Measurements from ENCODE around the gene CFAP46. TPM values are rescaled to one million over a fixed set of nuclear protein-coding genes. Genes with fewer than 3 reads are reported as not detected.

Gene CFAP46
- polyA plus RNA-seq, 1 donor from 2014 or later, result 2.6 TPM

GRCh38 chr10:132804785-132805426 lies 137.5 kb downstream of the CFAP46 start:
- H3K27me3 ChIP-seq (ENCODE audit: insufficient read depth, low read depth, low read length), result no peaks in the 10 kb centered on the region
- no peaks in the 10 kb centered on the region for H3F3A ChIP-seq (ENCODE audit: insufficient read depth, low read length, poor library complexity, severe bottlenecking)
- no peaks in the 10 kb centered on the region for H3K9me2 ChIP-seq (ENCODE audit: insufficient read depth, low read length)
- H3K9me3 ChIP-seq (ENCODE audit: low read length), result peaks cover 4% of the 10 kb centered on the region
- H4K20me1 ChIP-seq (ENCODE audit: insufficient read depth), result no peaks in the 10 kb centered on the region
- no peaks in the 10 kb centered on the region for H3K36me3 ChIP-seq (ENCODE audit: insufficient read depth, low read length)
- H3K4me2 ChIP-seq (ENCODE audit: low read length), result no peak overlapping the region
- H3K9ac ChIP-seq (ENCODE audit: low read length), result no peak overlapping the region
- H3K4me3 ChIP-seq (ENCODE audit: low read length), result no peak overlapping the region
- H2AFZ ChIP-seq (ENCODE audit: low read depth, low read length), result no peak overlapping the region
- no peaks in the 10 kb centered on the region for H3K79me2 ChIP-seq (replicated peaks; ENCODE audit: insufficient read depth, low read length)
- no peak overlapping the region for H3K27ac ChIP-seq (ENCODE audit: low read length)
- no peak for TF ChIP-seq TAF1 (IDR thresholded peaks at IDR 0.05; ENCODE audit: low read depth)
- no peak for TF ChIP-seq EZH2 (IDR thresholded peaks at IDR 0.05; ENCODE audit: borderline replicate concordance, insufficient read depth, low read length, poor library complexity, severe bottlenecking)
- no peak for TF ChIP-seq RAD21 (conservative IDR thresholded peaks at IDR 0.05)
- TF ChIP-seq CTCF (IDR thresholded peaks at IDR 0.05; ENCODE audit: poor library complexity, severe bottlenecking), result no peak

- TF ChIP-seq REST (IDR thresholded peaks at IDR 0.05; ENCODE audit: borderline replicate concordance), result no peak
- no peak for TF ChIP-seq EZH2 (IDR thresholded peaks at IDR 0.05; ENCODE audit: borderline replicate concordance, insufficient read depth, low read length, poor library complexity, severe bottlenecking)
- no peak for TF ChIP-seq SMC3 (conservative IDR thresholded peaks at IDR 0.05; ENCODE audit: poor library complexity)
- no peak for TF ChIP-seq TAF1 (IDR thresholded peaks at IDR 0.05; ENCODE audit: low read depth)
- no peak for TF ChIP-seq POLR2AphosphoS5 (IDR thresholded peaks at IDR 0.05)
- TF ChIP-seq MXI1 (conservative IDR thresholded peaks at IDR 0.05; ENCODE audit: poor library complexity, severe bottlenecking), result no peak
- no peak for TF ChIP-seq RAD21 (conservative IDR thresholded peaks at IDR 0.05)
- no peak for TF ChIP-seq CTCF (IDR thresholded peaks at IDR 0.05; ENCODE audit: poor library complexity, severe bottlenecking)
- TF ChIP-seq EP300 (conservative IDR thresholded peaks at IDR 0.05; ENCODE audit: poor library complexity, severe bottlenecking), result no peak
- no peaks in the 10 kb centered on the region for H3K36me3 ChIP-seq (ENCODE audit: insufficient read depth, low read length)
- H3K4me2 ChIP-seq (ENCODE audit: low read length), result no peak overlapping the region
- no peaks in the 10 kb centered on the region for H3K9me2 ChIP-seq (ENCODE audit: insufficient read depth, low read length)
- H3K27ac ChIP-seq (ENCODE audit: low read length), result no peak overlapping the region
- peaks cover 4% of the 10 kb centered on the region for H3K9me3 ChIP-seq (ENCODE audit: low read length)
- H3K79me2 ChIP-seq (replicated peaks; ENCODE audit: insufficient read depth, low read length), result no peaks in the 10 kb centered on the region
- H4K20me1 ChIP-seq (ENCODE audit: insufficient read depth), result no peaks in the 10 kb centered on the region
- H3K27me3 ChIP-seq (ENCODE audit: insufficient read depth, low read depth, low read length), result no peaks in the 10 kb centered on the region
- no peak overlapping the region for H2AFZ ChIP-seq (ENCODE audit: low read depth, low read length)
- H3K4me3 ChIP-seq (ENCODE audit: low read length), result no peak overlapping the region
- H3K9ac ChIP-seq (ENCODE audit: low read length), result no peak overlapping the region
- H3F3A ChIP-seq (ENCODE audit: insufficient read depth, low read length, poor library complexity, severe bottlenecking), result no peaks in the 10 kb centered on the region
These were observed 138.1 kb downstream of the CFAP46 start for GRCh38 chr10:132804287-132804686.

Data from neural cell (in vitro differentiated cells).